Measurements from ENCODE around the gene SPANXN5.
"Not testable (repeated sequence)": the region's sequence is repeated elsewhere in the genome, so short reads cannot be mapped to it uniquely, and the experiment has no call there.

Gene SPANXN5
- 0 reads per million in 9 experiments for total RNA-seq

- H3K9me3 Mint-ChIP-seq; H3K36me3 Mint-ChIP-seq (ENCODE audit: insufficient read depth); H3K4me1 Mint-ChIP-seq (ENCODE audit: low read depth in 2 of 2); H3K4me3 Mint-ChIP-seq; ATAC-seq (replicated peaks); DNase-seq; H3K27ac Mint-ChIP-seq: not testable (repeated sequence)
- peaks cover 22% of the 10 kb centered on the region in 2 donors for H3K27me3 Mint-ChIP-seq
Observed at GRCh38 chrX:52797327-52797726, at the start of gene SPANXN5. Gene SPANXN5, minus strand, starts transcription at chrX:52797427. Its CDS starts 79 bp downstream, at chrX:52797348.

GRCh38 chrX:52843619-52844018 lies 46.4 kb upstream of the SPANXN5 start:
- not testable (repeated sequence) for H3K4me1 Mint-ChIP-seq (ENCODE audit: low read depth in 2 of 2); DNase-seq; H3K4me3 Mint-ChIP-seq; H3K27ac Mint-ChIP-seq; H3K9me3 Mint-ChIP-seq; ATAC-seq (replicated peaks); H3K36me3 Mint-ChIP-seq (ENCODE audit: insufficient read depth)
- H3K27me3 Mint-ChIP-seq, result peaks cover 13 to 17% of the 10 kb centered on the region in 2 donors

- DNase-seq (no peak), ATAC-seq (replicated peaks) (no peak)
- H3K4me1 Mint-ChIP-seq (ENCODE audit: low read depth in 2 of 2), result no peaks in the 10 kb centered on the region
- no peaks in the 10 kb centered on the region for H3K36me3 Mint-ChIP-seq (ENCODE audit: insufficient read depth)
- H3K27ac Mint-ChIP-seq, result no peak overlapping the region
- no peak overlapping the region for H3K4me3 Mint-ChIP-seq
- no peaks in the 10 kb centered on the region for H3K27me3 Mint-ChIP-seq
- no peaks in the 10 kb centered on the region for H3K9me3 Mint-ChIP-seq
Observed at GRCh38 chrX:52839137-52839536, 41.9 kb upstream of the SPANXN5 start.

- Mint-ChIP-seq H3K36me3 (ENCODE audit: insufficient read depth) (no peaks in the 10 kb centered on the region), H3K27me3 (peaks cover 4 to 12% of the 10 kb centered on the region in 2 donors), H3K4me1 (ENCODE audit: low read depth in 2 of 2) (no peaks in the 10 kb centered on the region), H3K9me3 (no peaks in the 10 kb centered on the region), H3K4me3 (no peak overlapping the region), H3K27ac (no peak overlapping the region)
- ATAC-seq (replicated peaks) (no peak), DNase-seq (no peak)
Observed at GRCh38 chrX:52830551-52830950, 33.3 kb upstream of the SPANXN5 start.

- Mint-ChIP-seq H3K27me3 (peaks cover 0 to 2% of the 10 kb centered on the region in 2 donors), H3K4me3 (no peak overlapping the region), H3K27ac (no peak overlapping the region), H3K9me3 (no peaks in the 10 kb centered on the region), H3K4me1 (ENCODE audit: low read depth in 2 of 2) (no peaks in the 10 kb centered on the region), H3K36me3 (ENCODE audit: insufficient read depth) (no peaks in the 10 kb centered on the region)
- DNase-seq (no peak), ATAC-seq (replicated peaks) (no peak)
Observed at GRCh38 chrX:52824608-52825007, 27.4 kb upstream of the SPANXN5 start.

GRCh38 chrX:52821079-52821760 lies 24.0 kb upstream of the SPANXN5 start:
- no peak for ATAC-seq (replicated peaks)

GRCh38 chrX:52819788-52820187 lies 22.6 kb upstream of the SPANXN5 start:
- peaks cover 0 to 8% of the 10 kb centered on the region in 2 donors for H3K27me3 Mint-ChIP-seq
- no peaks in the 10 kb centered on the region for H3K36me3 Mint-ChIP-seq (ENCODE audit: insufficient read depth)
- no peak overlapping the region for H3K27ac Mint-ChIP-seq
- no peak for DNase-seq
- no peaks in the 10 kb centered on the region for H3K4me1 Mint-ChIP-seq (ENCODE audit: low read depth in 2 of 2)
- no peak for ATAC-seq (replicated peaks)
- H3K4me3 Mint-ChIP-seq, result no peak overlapping the region
- no peaks in the 10 kb centered on the region for H3K9me3 Mint-ChIP-seq

More at GRCh38 chrX:52821079-52821760, 24.0 kb upstream of the SPANXN5 start:
- no peak for DNase-seq
- Mint-ChIP-seq H3K36me3 (ENCODE audit: insufficient read depth) (no peaks in the 10 kb centered on the region), H3K27ac (no peak overlapping the region), H3K4me1 (ENCODE audit: low read depth in 2 of 2) (no peaks in the 10 kb centered on the region), H3K9me3 (no peaks in the 10 kb centered on the region), H3K27me3 (peaks cover 0 to 8% of the 10 kb centered on the region in 2 donors), H3K4me3 (no peak overlapping the region)

- Mint-ChIP-seq H3K4me3 (no peak within 1 kb of the TSS), H3K9me3 (no peaks in the 10 kb centered on the region), H3K27me3 (peaks cover 9 to 17% of the 10 kb centered on the region in 2 donors), H3K27ac (no peak within 1 kb of the TSS), H3K4me1 (ENCODE audit: low read depth in 2 of 2) (no peaks in the 10 kb centered on the region), H3K36me3 (ENCODE audit: insufficient read depth) (no peaks in the 10 kb centered on the region)
- ATAC-seq (replicated peaks) (no peak), DNase-seq (no peak)
Observed at GRCh38 chrX:52811065-52811625, 13.9 kb upstream of the SPANXN5 start, which contains the start of gene XAGE5. Gene XAGE5, plus strand, starts transcription at chrX:52811287. Its CDS starts 1,280 bp downstream, at chrX:52812567.

GRCh38 chrX:52804876-52805275 lies 7.6 kb upstream of the SPANXN5 start:
- not testable (repeated sequence) for H3K9me3 Mint-ChIP-seq; H3K36me3 Mint-ChIP-seq (ENCODE audit: insufficient read depth); H3K27ac Mint-ChIP-seq; H3K4me3 Mint-ChIP-seq; DNase-seq; H3K4me1 Mint-ChIP-seq (ENCODE audit: low read depth in 2 of 2); ATAC-seq (replicated peaks)
- H3K27me3 Mint-ChIP-seq, result peaks cover 9 to 29% of the 10 kb centered on the region in 2 donors

- H3K4me1 Mint-ChIP-seq (ENCODE audit: low read depth in 2 of 2); H3K27ac Mint-ChIP-seq; H3K27me3 Mint-ChIP-seq; ATAC-seq (replicated peaks); H3K36me3 Mint-ChIP-seq (ENCODE audit: insufficient read depth); H3K4me3 Mint-ChIP-seq; DNase-seq; H3K9me3 Mint-ChIP-seq: not testable (repeated sequence)
Observed at GRCh38 chrX:52773504-52773903, 23.7 kb downstream of the SPANXN5 start.

GRCh38 chrX:52765983-52766382 lies 31.2 kb downstream of the SPANXN5 start:
- not testable (repeated sequence) for ATAC-seq (replicated peaks); H3K9me3 Mint-ChIP-seq; H3K27me3 Mint-ChIP-seq; DNase-seq; H3K27ac Mint-ChIP-seq; H3K4me1 Mint-ChIP-seq (ENCODE audit: low read depth in 2 of 2); H3K36me3 Mint-ChIP-seq (ENCODE audit: insufficient read depth); H3K4me3 Mint-ChIP-seq

- H3K27me3 Mint-ChIP-seq; H3K4me3 Mint-ChIP-seq; H3K4me1 Mint-ChIP-seq (ENCODE audit: low read depth in 2 of 2); H3K27ac Mint-ChIP-seq; ATAC-seq (replicated peaks); H3K9me3 Mint-ChIP-seq; DNase-seq; H3K36me3 Mint-ChIP-seq (ENCODE audit: insufficient read depth): not testable (repeated sequence)
Observed at GRCh38 chrX:52750952-52751351, 46.3 kb downstream of the SPANXN5 start, which contains the start of gene SSX2B. Gene SSX2B, plus strand, starts transcription at chrX:52751252. Its CDS starts 1,429 bp downstream, at chrX:52752681.
